ENCODE data around the gene TMEM244.
"Not testable (repeated sequence)": the region's sequence is repeated elsewhere in the genome, so short reads cannot be mapped to it uniquely, and the experiment has no call there.

Gene TMEM244

GRCh38 chr6:129860908-129861665 is at the start of gene TMEM244:
Gene TMEM244, minus strand, starts transcription at chr6:129861315. Its CDS starts 127 bp downstream, at chr6:129861188.
- DNase-seq: peak; percentile 5

DNA sequence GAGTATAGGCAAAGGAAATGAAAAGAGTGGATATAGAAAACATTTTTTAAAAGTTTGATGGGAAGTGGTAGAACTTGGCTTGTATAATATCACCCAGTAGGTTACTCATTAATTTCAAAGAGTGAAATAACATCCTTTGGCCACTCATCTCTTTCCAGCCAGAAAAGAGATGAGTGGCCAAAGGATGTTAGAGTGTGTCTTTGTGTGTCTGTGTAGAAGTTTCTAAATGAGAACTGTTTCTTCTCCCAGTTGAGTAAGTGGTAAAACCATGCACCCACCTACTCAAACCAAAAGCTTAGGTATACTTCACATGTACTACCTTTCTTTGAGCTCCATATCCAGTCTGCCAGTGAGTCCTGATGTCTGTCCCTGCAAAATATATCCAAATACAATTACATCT is 47.7 kb upstream of the TMEM244 start:
- no peak for DNase-seq

GRCh38 chr6:129908356-129908755 is 47.2 kb upstream of the TMEM244 start:
- DNase-seq: no peak

GRCh38 chr6:129906515-129907077 is 45.5 kb upstream of the TMEM244 start:
- no peak for DNase-seq

GRCh38 chr6:129903082-129903481 is 42.0 kb upstream of the TMEM244 start:
- no peak for DNase-seq

DNA sequence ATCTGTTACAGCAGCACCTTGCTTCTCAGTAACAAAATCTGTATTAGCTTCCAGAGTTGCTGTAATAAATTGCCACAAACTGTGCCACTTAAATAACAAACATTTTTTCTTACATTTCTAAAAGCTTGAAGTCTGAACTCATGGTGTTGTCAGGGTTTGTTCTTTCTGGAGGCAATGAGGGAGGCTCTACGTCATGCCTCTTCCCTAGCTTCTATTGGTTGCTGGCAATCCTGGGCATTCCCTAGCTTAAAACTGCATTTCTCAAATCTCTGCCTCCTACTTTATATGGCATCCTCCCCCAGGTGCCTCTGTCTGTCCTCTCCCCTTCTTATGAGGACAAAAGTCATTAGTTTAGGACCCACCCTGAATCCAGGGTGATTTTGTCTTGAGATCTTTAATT is 41.6 kb upstream of the TMEM244 start:
- no peak for DNase-seq

DNA sequence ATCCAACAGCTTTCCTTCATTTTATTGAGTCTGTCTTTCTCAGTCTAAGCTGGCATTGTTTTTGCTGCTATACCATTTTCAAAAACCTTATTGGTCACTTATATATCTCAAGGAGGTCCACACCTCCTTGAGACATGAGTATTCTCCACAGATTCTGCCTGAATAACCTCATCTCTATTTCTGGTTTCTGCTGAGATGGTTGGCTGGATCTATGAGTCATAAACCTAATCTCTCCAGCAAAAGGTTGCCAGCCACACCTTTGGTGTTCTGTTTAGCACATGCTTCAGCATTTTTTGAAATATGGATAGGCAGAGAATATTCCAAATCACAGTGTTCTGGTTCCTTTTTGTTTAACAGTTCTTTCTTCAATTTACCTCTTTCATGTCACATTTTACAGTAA is 40.8 kb upstream of the TMEM244 start:
- DNase-seq: no peak

GRCh38 chr6:129895692-129896091 is 34.6 kb upstream of the TMEM244 start:
- no peak for DNase-seq

- DNase-seq: no peak
These were observed 33.8 kb upstream of the TMEM244 start for GRCh38 chr6:129894921-129895320.

- DNase-seq: no peak
These were observed 32.5 kb upstream of the TMEM244 start for GRCh38 chr6:129893640-129894039.

GRCh38 chr6:129890701-129891100 is 29.6 kb upstream of the TMEM244 start:
- no peak for DNase-seq

GRCh38 chr6:129890164-129890563 is 29.0 kb upstream of the TMEM244 start:
- DNase-seq: no peak

GRCh38 chr6:129889580-129889979 is 28.5 kb upstream of the TMEM244 start:
- no peak for DNase-seq

GRCh38 chr6:129886401-129887155 is 25.5 kb upstream of the TMEM244 start:
- DNase-seq: no peak

DNA sequence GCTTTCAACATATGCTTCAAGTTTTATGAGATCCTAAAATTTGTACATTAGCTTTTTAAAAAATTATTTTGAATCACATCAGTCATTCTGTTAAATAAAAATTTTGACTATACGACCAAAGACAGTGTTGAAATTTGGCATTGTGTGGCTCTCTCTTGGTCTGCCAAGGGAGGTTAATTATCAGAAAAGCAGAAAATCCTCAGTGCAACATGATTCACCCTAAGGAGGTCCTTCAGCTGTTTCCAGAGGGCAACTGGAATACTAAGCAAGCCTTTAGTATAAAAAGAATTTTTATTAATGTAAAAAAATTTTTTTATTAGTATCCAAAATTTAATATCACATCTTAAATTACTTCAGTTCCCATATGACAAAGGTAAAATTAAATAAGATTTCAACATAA is 23.1 kb upstream of the TMEM244 start:
- DNase-seq: no peak

GRCh38 chr6:129882510-129883023 is 21.5 kb upstream of the TMEM244 start:
- DNase-seq: no peak

DNA sequence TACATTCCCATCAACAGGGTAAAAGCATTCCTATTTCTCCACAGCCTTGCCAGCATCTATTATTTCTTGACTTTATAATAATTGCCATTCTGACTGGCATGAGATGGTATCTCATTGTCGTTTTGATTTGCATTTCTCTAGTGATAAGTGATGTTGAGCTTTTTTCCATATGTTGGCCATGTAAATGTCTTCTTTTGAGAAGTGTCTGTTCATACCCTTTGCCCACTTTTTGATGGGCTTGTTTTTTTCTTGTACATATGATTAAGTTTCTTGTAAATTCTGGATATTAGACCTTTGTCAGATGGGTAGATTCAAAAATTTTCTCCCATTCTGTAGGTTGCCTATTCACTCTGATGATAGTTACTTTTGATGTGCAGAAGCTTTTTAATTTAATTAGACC is 16.8 kb upstream of the TMEM244 start:
- not testable (repeated sequence) for DNase-seq

GRCh38 chr6:129875610-129876520 is 14.8 kb upstream of the TMEM244 start:
- no peak for DNase-seq

- no peak for DNase-seq
These were observed 13.7 kb upstream of the TMEM244 start for GRCh38 chr6:129874837-129875236.

DNA sequence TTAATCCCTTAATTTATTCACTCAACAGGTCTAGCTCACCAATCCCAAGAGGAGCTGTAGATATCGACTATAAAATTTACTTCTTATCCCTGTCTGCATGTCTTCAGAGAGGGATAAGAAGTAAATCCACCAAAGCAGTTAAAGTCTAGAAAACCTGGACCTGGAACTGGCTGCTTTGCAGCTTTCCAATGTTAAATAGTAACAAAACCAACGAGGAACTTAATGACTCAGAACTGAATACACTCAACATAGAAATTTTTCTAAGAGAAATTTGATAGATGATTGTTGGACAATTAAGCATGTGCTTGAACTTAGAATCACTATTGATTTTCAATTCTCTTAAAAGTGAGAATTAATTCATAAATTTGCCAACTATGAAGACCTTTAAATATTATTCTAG is 11.5 kb upstream of the TMEM244 start:
- DNase-seq: no peak

DNA sequence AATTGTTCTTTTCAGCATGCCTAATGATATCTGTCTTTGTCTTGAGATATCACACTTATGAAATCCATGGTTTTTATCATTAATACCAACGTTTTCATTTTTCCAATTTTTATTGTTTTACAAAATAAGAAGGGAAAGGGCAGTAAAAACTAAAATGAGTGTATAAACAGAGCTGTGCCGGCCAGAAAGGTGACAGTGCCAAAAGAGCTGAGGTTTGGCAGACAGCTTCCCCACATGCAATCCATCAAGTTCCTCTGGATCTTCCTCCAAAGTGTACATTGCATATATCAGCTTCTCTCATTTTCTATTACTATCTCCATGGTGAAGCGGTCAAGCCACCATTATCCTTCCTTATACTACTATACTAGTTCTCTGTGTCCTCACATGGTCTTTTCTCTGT is 10.1 kb upstream of the TMEM244 start:
- no peak for DNase-seq

GRCh38 chr6:129867403-129867802 is 6.3 kb upstream of the TMEM244 start:
- no peak for DNase-seq

GRCh38 chr6:129866688-129867087 is 5.6 kb upstream of the TMEM244 start:
- no peak for DNase-seq
